Duodenal mucosa (tissue), 2 donors: Measurements from ENCODE around the gene C12orf42.

Source experiments
- H3K27ac ChIP-seq: one replicate; pipeline ENCODE4 v1.7.0; 2013; ENCODE audit warnings: low read depth, low read length
- H3K27me3 ChIP-seq, 2 donors: one replicate each; pipeline ENCODE4 v1.7.0; 2013; ENCODE audit warnings: low read length in 2 of 2, control low read depth in 1 of 2; ENCODE audit not compliant: insufficient read depth in 2 of 2, control insufficient read depth in 1 of 2
- H3K36me3 ChIP-seq, 2 donors: one replicate each; pipeline ENCODE4 v1.7.0; 2013; ENCODE audit warnings: low read length in 2 of 2, control low read depth in 1 of 2; ENCODE audit not compliant: insufficient read depth in 2 of 2, control insufficient read depth in 1 of 2
- H3K4me1 ChIP-seq, 2 donors: one replicate each; pipeline ENCODE4 v1.7.0; 2013; ENCODE audit warnings: low read length in 2 of 2, control low read depth in 1 of 2; ENCODE audit not compliant: insufficient read depth in 2 of 2, control insufficient read depth in 1 of 2
- H3K4me3 ChIP-seq, 2 donors: one replicate each; pipeline ENCODE4 v1.7.0; 2013; ENCODE audit warnings: low read length in 2 of 2, low read depth in 1 of 2
- H3K9ac ChIP-seq, 2 donors: one replicate each; pipeline ENCODE4 v1.7.0; 2013; ENCODE audit warnings: low read length in 2 of 2, low read depth in 1 of 2
- H3K9me3 ChIP-seq, 2 donors: one replicate each; pipeline ENCODE4 v1.7.0; 2013; ENCODE audit warnings: low read length in 2 of 2, control low read depth in 1 of 2; ENCODE audit not compliant: control insufficient read depth in 1 of 2

Gene C12orf42

DNA sequence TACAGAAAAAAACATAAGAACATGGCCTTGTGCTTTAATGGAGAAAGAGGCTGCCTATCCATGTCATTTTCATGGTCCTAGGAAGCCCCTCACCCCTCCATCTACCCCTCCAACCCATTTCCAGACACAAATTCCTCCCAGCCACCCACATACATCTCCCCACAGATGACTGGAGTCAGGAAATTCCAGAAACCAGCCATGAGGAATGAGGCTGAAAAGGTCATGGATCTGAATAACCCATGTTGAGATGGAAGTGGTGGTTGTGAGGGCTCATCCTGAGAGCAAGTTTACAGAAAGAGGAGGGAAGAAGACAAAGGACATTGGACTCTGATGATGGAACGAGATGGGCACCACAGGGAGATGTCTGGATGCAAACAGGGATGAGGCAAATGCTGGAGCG, 23.9 kb upstream of the C12orf42 start:
- no peaks in the 10 kb centered on the region for H3K4me1 ChIP-seq
- H3K9me3 ChIP-seq: no peaks in the 10 kb centered on the region
- H3K9ac ChIP-seq: no peak overlapping the region
- no peaks in the 10 kb centered on the region for H3K36me3 ChIP-seq
- no peaks in the 10 kb centered on the region for H3K27me3 ChIP-seq
- no peak overlapping the region for H3K4me3 ChIP-seq
- no peak overlapping the region for H3K27ac ChIP-seq

DNA sequence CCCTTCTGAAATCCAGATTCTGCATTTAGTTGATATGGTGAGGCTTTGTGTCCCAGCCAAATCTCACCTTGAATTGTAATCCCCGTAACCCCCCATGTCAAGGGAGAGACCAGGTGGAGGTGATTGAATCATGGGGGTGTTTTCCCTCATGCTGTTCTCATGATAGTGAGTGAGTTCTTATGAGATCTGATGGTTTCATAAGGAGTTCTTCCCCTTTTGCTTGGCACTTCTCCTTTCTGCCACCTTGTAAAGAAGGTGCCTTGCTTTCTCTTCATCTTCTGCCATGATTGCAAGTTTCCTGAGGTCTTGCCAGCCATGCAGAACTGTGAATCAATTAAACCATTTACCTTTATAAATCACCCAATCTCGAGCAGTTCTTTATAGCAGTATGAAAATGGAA, 23.1 kb upstream of the C12orf42 start:
- no peaks in the 10 kb centered on the region for H3K9me3 ChIP-seq
- H3K36me3 ChIP-seq: no peaks in the 10 kb centered on the region

DNA sequence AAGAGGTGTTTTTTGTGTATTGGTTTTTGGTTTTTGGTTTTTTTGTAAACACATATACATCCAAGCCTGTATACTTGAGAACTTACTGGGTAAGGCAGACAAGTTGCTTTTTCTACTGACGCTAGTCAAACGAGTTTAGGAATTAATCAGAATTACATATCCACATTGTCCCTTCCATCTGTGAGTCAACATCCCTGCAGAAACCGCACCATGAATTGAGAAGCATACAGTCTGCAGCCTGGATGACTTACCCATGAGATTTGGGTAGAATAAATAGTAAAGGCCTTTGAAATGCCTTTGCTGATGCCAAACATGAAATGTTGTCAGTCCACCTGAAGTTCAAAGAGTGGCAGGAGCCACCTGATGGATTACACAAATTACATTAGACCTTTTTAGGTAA, 21.4 kb upstream of the C12orf42 start:
- Histone ChIP-seq H3K27ac (no peak overlapping the region), H3K36me3 (no peaks in the 10 kb centered on the region), H3K4me1 (no peaks in the 10 kb centered on the region), H3K4me3 (no peak overlapping the region), H3K9ac (no peak overlapping the region), H3K27me3 (no peaks in the 10 kb centered on the region), H3K9me3 (no peaks in the 10 kb centered on the region)

More for the DNA sequence above, 23.1 kb upstream of the C12orf42 start:
- Histone ChIP-seq H3K27me3 (no peaks in the 10 kb centered on the region), H3K4me1 (no peaks in the 10 kb centered on the region), H3K9ac (no peak overlapping the region), H3K27ac (no peak overlapping the region), H3K4me3 (no peak overlapping the region)

DNA sequence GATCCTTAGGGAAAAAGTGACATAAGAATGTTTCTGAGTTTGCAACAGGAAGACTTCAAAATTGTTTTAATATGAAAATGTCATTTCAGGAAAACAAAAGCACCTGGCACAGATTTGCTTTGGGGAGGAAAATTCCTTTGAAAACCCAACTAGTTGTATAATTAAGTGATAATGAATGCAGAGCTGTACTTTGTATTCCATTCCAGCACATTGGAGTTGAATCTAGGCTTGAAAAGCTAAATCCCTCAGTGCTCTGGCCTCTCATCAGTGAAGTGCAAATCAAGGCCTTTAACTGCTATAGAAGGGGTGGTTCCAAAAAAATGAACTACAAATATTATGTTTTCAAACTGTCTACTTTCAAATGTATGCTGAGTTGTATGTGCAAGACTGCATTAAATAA, 19.6 kb upstream of the C12orf42 start:
- H3K9me3 ChIP-seq: no peaks in the 10 kb centered on the region

DNA sequence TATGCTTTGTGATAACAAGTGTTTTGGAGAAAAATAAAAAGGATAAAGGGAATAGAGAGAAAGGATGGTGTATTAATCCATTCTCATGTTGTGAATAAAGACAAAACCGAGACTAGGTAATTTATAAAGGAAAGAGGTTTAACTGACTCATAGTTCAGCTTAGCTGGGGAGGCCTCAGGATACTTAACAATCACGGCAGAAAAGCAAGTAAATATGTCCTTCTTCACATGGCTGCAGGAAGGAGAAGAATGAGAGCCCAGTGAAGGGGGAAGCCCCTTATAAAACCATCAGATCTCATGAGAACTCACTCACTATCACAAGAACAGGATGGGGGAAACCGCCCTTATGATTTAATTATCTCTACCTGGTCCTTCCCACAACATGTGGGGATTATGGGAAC, 18.1 kb upstream of the C12orf42 start:
- Histone ChIP-seq H3K9ac (no peak overlapping the region), H3K27ac (no peak overlapping the region), H3K27me3 (no peaks in the 10 kb centered on the region), H3K9me3 (no peaks in the 10 kb centered on the region), H3K4me3 (no peak overlapping the region), H3K4me1 (no peaks in the 10 kb centered on the region), H3K36me3 (no peaks in the 10 kb centered on the region)

More for the DNA sequence above, 19.6 kb upstream of the C12orf42 start:
- no peak overlapping the region for H3K9ac ChIP-seq
- H3K4me3 ChIP-seq: no peak overlapping the region
- H3K4me1 ChIP-seq: no peaks in the 10 kb centered on the region
- no peaks in the 10 kb centered on the region for H3K27me3 ChIP-seq
- no peak overlapping the region for H3K27ac ChIP-seq
- H3K36me3 ChIP-seq: no peaks in the 10 kb centered on the region

DNA sequence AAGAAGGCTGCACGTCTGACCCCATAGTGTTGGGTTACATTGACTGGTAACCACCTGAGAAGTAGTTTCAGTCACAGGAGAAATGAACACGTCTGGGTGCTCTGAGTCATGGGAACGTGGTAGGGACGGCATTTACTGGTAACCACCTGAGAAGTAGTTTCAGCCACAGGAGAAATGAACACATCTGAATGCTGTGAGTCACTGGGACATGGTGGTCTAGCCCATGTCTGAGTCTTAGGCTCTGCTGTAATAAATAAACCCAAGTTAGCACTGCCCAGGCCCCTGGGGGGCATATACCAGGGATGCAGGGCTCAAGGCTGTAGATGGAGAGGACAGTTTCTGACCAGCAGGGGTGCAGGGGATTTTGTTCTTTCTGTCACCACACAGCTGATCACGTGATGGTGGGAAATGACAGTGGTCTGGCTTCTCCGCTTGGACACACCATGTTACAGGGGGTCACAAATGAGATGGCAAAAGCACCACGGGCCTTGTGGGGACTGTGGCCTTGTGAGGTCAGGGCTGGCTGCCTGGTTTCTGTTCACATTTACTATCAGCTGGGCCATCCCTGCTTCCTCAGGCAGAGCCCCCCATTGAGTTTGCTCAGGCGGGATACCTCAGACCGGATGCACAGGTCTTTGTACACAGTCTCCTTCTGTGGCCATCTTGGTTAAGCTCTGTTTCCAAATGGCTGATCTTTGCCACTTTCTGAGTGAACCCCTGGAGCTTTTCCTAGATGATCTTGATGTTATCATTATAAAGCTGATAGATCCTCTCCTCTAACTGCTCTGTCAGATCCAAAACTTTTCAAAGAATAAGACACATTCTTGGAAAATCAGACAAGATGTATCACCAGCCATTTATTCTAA, 9.8 kb upstream of the C12orf42 start:
- Histone ChIP-seq H3K9ac (no peak overlapping the region), H3K27me3 (no peaks in the 10 kb centered on the region), H3K4me3 (no peak overlapping the region), H3K36me3 (no peaks in the 10 kb centered on the region), H3K4me1 (no peaks in the 10 kb centered on the region), H3K9me3 (no peaks in the 10 kb centered on the region), H3K27ac (no peak overlapping the region)

DNA sequence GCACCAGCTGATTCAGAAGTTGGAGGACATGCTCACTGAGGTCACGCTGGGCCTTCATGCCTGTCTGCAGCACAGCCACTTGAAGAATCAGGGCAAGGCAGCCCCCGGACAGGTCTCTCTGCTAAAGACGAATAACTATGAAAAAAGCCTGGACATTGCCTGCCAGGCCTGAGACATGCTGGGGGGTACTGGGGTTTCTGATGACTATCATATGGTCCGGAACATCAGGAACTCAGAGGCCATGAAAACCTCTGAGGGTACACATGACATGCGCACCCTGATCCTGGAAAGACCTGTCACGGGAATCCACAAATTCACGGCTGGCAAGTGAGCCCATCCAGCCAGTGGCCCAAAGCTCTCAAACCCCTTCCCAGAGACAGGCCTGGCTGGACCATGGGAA, 8.8 kb upstream of the C12orf42 start:
- no peak overlapping the region for H3K27ac ChIP-seq
- H3K4me3 ChIP-seq: no peak overlapping the region
- no peak overlapping the region for H3K9ac ChIP-seq
- no peaks in the 10 kb centered on the region for H3K27me3 ChIP-seq
- H3K36me3 ChIP-seq: no peaks in the 10 kb centered on the region
- no peaks in the 10 kb centered on the region for H3K4me1 ChIP-seq
- no peaks in the 10 kb centered on the region for H3K9me3 ChIP-seq

DNA sequence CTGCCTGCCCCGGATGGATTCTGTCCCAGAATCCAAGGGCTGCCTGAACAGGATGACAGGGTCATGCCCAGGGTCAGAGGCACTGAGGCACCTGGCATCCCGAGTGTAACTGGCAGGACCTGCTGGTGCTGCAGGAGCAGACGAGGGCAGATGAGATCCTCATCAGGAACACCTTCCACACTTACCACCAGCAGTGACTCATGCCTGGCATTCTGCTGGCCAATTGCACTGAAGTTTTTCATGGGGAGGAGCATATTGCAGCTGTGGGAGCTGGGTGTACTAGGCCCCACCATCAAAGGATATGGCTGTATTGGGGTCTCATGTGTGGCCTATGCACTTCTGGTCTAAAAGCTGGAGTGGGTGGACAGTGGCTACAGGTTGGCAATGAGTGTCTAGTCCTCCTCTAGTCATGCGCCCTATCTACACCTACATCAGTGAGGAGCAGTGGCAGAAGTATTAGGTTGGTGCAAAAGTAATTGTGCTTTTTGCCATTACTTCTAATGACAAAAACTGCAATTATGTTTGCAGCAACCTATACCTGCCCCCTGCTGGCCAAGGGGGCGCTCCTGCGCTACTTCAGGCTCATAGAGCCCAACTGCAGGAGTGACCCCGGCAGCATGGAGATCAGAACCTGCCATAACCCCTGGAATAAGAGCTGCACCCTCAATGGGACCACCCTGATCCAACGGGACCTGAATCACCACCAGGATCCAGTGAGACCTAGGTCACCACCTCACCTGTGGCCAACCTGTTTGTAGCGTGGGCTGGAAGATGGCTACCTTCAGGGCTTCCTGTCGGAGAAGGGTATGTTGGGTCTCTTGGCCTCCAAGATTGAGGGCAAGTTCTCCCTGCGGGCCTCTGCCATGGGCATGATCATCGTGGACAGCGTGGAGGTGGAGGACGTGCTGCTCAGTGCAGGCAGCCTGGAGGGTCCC, 8.0 kb upstream of the C12orf42 start:
- no peak overlapping the region for H3K4me3 ChIP-seq
- H3K27me3 ChIP-seq: no peaks in the 10 kb centered on the region
- no peak overlapping the region for H3K27ac ChIP-seq
- no peaks in the 10 kb centered on the region for H3K36me3 ChIP-seq
- H3K9me3 ChIP-seq: no peaks in the 10 kb centered on the region
- H3K9ac ChIP-seq: no peak overlapping the region
- no peaks in the 10 kb centered on the region for H3K4me1 ChIP-seq

DNA sequence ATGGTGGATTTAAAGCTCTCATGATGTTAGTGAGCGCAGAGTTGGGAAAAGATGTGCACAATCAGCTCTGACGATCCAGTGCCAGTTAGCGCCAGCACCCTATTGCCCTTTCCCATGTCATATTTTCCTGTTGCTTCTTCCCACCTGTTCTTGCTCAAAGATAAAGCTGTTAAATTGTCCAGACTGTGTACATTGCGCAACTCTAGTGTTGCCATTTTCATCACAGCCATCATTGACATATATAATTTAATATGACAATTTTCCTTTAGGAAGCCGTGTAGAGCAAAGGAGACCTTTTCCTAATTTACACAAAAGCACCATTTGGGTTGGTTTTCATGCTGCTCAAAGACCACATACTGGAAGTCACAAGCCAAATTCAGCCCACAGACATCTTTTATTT, 5.7 kb upstream of the C12orf42 start:
- Histone ChIP-seq H3K9ac (no peak overlapping the region), H3K27me3 (peaks cover 0 to 3% of the 10 kb centered on the region in 2 donors), H3K4me3 (no peak overlapping the region), H3K36me3 (no peaks in the 10 kb centered on the region), H3K27ac (no peak overlapping the region), H3K9me3 (no peaks in the 10 kb centered on the region), H3K4me1 (no peaks in the 10 kb centered on the region)

DNA sequence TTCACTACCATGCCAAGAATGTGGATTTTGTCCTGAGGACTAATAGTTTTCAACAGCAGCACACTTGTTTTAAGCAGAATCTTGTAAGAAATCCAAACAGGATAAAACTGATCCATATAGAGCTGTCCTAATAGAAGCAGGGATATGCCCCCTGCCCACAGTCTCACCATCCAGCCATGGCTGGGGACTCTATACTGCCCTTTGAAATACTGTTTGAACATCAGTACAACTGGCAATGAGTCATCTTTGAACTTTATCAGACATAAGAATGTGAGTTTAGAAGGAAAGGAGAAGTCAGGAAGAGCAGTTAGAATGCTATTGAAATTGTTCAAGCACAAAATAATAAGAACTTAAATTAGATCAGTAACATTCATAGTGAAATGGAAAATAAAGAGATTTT, 3.8 kb upstream of the C12orf42 start:
- Histone ChIP-seq H3K4me3 (no peak overlapping the region), H3K27me3 (peaks cover 7 to 17% of the 10 kb centered on the region in 2 donors), H3K9ac (no peak overlapping the region), H3K9me3 (no peaks in the 10 kb centered on the region), H3K4me1 (no peaks in the 10 kb centered on the region), H3K36me3 (no peaks in the 10 kb centered on the region), H3K27ac (no peak overlapping the region)
